Activated gamma-delta T cell treated with Interleukin-2 at 50 U/mL for 16 hours (primary cell): Measurements from ENCODE around the gene CRADD.
"Not testable (repeated sequence)": the region's sequence is repeated elsewhere in the genome, so short reads cannot be mapped to it uniquely, and the experiment has no call there.

Experiments
- DNase-seq: peaks from one replicate; pipeline ENCODE4 v3.0.0-alpha.2; 2020

CRADD gene

GRCh38 chr12:93851257-93851671 lies 174.1 kb downstream of the CRADD start:
- DNase-seq: no peak

- no peak for DNase-seq
These were observed 175.0 kb downstream of the CRADD start for GRCh38 chr12:93852173-93852591.

DNA sequence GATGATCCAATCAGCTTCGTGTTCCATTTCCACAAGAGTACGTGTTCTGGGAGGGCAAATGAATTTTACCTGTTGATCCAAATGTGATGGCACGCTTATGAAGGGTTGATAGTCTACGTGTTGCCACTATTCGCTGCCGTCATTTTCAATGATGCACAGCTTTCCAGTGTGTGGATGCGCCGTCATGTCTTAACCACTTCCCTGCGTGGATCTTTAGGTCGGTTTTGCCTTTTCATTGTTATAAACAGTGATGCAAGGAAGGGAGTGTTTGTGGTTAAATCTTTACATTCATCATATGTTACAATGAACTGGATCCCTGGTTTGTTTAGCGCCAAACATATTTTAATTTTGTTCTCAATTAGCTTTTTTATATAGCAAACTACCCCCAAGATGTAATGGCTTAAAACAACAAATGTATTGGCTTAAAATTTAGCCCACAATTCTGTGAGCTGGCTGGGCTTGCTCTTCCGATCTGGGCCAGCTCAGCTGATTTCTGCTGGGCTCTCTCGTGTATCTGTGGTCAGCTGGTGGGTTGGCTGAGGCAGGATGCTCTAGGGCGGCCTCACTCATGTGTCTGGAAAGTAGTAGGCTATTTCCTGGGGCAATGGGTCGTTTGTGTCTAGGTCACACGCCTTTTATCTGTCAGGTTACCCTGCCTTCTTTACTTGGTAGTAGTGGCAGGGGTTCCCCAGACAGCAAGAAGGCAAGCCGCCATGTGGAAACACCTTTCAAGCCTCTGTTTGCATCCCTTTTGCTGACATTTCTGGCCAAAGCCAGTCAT lies 176.7 kb downstream of the CRADD start:
- no peak for DNase-seq

- DNase-seq: no peak
These were observed 178.1 kb downstream of the CRADD start for GRCh38 chr12:93855261-93855660.

DNA sequence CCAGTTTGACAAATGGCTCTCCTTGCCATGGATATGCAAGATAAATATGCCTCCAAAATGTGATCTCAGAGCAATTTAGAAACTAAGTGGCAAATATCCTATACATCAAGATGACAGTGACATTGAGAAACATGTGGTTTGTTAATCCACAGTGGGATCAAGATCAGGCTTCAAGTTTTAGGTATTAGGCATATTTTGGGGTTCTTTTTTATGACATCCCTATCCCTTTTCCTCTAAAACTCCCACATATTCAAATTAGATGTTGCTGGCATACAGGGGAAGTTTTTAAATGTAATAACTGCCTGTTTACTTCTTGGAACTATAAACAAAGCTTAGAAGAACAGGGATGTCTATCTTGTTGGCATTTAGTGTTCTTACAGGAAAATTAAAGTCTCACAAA lies 179.4 kb downstream of the CRADD start:
- no peak for DNase-seq

- DNase-seq: no peak
These were observed 180.2 kb downstream of the CRADD start for GRCh38 chr12:93857279-93857938.

- no peak for DNase-seq
These were observed 180.8 kb downstream of the CRADD start for GRCh38 chr12:93857991-93858447.

GRCh38 chr12:93860668-93861373 lies 183.6 kb downstream of the CRADD start:
- DNase-seq: no peak

GRCh38 chr12:93862424-93862823 lies 185.2 kb downstream of the CRADD start:
- DNase-seq: no peak

- no peak for DNase-seq
These were observed 188.6 kb downstream of the CRADD start for GRCh38 chr12:93865751-93866150.

DNA sequence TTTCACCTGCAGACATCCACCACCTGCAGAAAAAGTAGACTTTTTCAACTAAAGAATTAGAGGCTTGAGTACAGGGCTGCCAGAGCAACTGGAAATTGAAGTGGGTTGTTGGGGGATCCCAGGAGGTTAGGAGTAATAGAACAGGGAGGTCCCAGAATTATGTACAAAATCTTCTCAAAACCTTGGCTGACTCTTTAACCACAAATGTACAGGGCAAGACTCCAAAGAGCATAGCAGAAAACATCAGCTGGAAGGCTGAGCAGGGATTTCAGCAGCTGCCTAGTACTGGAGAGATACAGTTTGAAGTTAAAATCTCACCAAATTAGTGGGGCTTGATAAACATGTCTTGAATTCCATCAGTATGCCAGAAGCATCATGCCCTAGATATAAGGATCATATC lies 191.6 kb downstream of the CRADD start:
- no peak for DNase-seq

DNA sequence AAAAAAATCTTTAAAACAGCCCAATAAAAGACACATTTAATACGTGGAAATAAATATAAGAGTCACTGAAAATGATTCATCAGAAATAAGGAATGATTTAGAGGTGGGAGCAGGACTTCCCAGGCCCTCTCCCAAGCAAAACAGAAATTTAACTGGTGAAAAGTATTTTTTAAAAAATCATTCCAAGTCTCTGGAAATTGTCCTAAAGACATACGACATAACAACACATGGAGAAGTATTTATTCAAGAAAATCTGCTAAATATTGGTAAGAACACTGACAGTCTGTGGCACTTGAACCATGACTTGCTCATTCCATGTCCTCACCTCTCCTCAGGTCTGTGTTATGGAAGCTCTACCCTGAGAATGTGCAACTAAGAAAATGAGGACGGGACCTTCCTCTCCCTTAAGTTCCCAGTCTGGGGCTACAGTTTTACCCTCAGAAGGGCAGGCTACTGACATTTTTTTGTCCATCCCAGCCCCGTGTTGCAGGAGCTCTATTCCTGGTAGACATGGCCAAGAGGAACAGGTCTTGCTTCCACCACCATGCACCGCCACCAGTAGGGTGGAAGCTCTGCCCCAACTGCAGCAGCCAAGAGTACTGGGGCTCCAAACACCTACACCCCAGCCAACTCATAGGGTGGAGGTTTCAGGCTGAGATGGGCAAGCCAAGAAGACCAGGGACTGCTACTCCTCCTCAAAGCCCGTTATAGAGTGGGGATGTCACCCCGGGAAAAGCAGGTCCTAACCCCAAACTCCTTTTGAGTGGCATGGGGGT lies 193.0 kb downstream of the CRADD start:
- DNase-seq: no peak

DNA sequence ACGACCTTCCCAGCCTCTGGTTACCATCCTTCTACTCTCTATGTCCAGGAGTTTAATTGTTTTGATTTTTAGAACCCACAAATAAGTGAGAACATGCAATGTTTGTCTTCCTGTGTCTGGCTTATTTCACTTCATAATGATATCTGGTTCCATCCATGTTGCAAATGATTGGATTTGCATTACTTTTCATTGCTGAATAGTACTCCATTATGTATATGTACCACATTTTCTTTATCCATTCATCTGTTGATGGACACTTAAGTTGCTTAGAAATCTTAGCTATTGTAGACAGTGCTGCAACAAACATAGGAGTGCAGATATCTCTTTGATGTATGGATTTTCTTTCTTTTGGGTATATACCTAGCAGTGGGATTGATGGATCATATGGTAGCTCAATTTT lies 194.4 kb downstream of the CRADD start:
- not testable (repeated sequence) for DNase-seq

GRCh38 chr12:93873561-93873960 lies 196.4 kb downstream of the CRADD start:
- no peak for DNase-seq

GRCh38 chr12:93875157-93875556 lies 198.0 kb downstream of the CRADD start:
- DNase-seq: no peak

DNA sequence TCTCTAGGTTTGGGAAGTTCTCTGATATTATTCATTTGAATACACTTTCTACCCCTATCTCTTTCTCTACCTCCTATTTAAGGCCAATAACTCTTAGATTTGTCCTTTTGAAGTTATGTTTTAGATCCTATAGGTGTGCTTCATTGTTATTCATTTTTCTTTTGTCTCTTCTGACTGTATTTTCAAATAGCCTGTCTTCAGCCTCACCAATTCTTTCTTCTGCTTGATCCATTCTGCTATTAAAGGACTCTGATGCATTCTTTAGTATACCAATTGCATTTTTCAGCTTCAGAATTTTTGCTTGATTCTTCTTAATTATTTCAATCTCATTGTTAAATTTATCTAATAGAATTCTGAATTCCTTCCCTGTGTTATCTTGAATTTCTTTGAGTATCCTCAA lies 199.2 kb downstream of the CRADD start:
- no peak for DNase-seq

- DNase-seq: no peak
These were observed 200.3 kb downstream of the CRADD start for GRCh38 chr12:93877446-93877845.

DNA sequence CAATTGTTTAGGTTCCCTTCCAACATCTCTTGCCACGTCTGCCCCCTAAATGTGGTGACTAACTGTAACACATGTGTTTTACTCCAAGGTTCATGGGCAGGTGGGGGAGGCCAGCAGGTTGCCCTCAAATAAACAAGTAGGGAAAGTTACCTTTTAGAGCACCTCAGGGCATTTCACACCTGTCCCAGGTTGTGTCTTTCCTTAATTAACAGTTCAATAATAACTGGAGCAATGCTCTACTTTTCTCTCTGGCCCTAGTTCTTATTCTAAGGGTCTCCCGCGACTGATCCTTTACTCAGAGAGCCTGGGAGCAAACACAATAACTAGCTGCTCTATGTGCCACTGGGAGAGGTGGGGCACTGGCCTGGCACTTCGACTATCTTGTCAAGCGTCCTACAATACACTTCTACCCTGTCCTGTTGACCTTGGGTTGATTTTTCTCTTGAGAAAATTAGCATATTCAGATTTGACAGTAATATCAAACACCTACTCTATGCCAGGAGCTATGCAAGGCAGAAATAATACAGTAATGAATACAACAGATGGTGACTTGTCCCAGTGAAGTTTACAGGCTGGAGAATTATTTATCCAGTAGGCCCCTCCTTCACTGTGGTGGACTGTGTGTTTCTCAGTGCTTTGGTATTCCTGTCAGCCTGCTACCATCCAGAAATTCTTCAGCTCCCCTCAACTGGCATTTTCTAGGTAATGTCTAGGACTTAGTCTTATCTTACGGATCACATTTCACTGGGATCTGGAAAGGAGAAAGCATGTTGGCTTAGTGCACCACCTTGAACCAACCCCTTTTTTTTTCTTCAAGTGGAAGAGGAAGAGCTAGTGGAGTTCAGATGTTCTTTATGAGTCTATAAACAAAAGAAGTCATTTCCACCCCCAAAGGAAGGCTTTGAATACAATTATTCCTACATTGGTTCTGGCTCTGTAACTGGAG lies 202.6 kb downstream of the CRADD start:
- no peak for DNase-seq

GRCh38 chr12:93880853-93881522 lies 203.8 kb downstream of the CRADD start:
- no peak for DNase-seq

DNA sequence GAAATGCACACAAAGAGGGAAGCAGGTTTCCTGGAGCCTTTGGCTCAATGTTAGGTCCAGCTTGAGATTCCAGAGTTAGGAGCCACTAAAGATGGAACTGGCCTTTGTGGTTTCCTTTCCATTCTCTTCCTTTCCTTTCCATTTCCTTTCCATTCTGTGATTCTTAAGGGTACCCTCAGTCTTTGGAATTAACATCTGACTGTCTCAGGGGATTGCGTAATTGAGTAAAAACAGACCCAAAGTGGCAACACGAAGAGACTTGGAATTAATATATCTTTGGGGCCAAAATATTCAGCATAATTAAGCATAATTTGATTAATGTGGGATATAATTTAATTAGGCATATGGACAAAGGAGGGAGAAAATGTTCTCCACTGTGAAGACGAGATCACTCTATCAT lies 205.6 kb downstream of the CRADD start:
- no peak for DNase-seq
